Measurements from ENCODE around the gene ZNF48.
A peak's percentile ranks its signal among the peaks of the same experiment; 100 is the strongest.

The ZNF48 gene

GRCh38 chr16:30358990-30359870 is 36.0 kb upstream of the ZNF48 start:
- DNase-seq (ENCODE audit: low spot score): no peak

- no peak for DNase-seq (ENCODE audit: low spot score)
Measured at GRCh38 chr16:30359871-30360170, 35.4 kb upstream of the ZNF48 start.

- no peak for DNase-seq (ENCODE audit: low spot score)
Measured at GRCh38 chr16:30361180-30361579, 34.0 kb upstream of the ZNF48 start.

- no peak for DNase-seq (ENCODE audit: low spot score)
Measured at GRCh38 chr16:30365200-30365599, 30.0 kb upstream of the ZNF48 start.

- no peak for DNase-seq (ENCODE audit: low spot score)
Measured at GRCh38 chr16:30366511-30366910, 28.7 kb upstream of the ZNF48 start.

GRCh38 chr16:30367349-30368009 is 27.7 kb upstream of the ZNF48 start:
- no peak for DNase-seq (ENCODE audit: low spot score)

GRCh38 chr16:30368122-30368791 is 27.0 kb upstream of the ZNF48 start:
- peak; percentile 77 for DNase-seq (ENCODE audit: low spot score)

GRCh38 chr16:30368792-30369090 is 26.5 kb upstream of the ZNF48 start:
- peak; percentile 1 for DNase-seq (ENCODE audit: low spot score)

GRCh38 chr16:30369091-30369937 is 25.9 kb upstream of the ZNF48 start:
- DNase-seq (ENCODE audit: low spot score): peak; percentile 9

GRCh38 chr16:30369938-30370455 is 25.2 kb upstream of the ZNF48 start:
- no peak for DNase-seq (ENCODE audit: low spot score)

GRCh38 chr16:30370456-30371247 is 24.6 kb upstream of the ZNF48 start, which contains the start of gene TBC1D10B:
TBC1D10B (minus strand) TSS chr16:30370494; CDS start chr16:30370183, 311 bp downstream.
- peak; percentile 100 for DNase-seq (ENCODE audit: low spot score)

GRCh38 chr16:30371248-30371816 is 23.9 kb upstream of the ZNF48 start:
- DNase-seq (ENCODE audit: low spot score): no peak

- DNase-seq (ENCODE audit: low spot score): no peak
Measured at GRCh38 chr16:30372038-30372712, 23.0 kb upstream of the ZNF48 start.

GRCh38 chr16:30372725-30373124 is 22.5 kb upstream of the ZNF48 start:
- no peak for DNase-seq (ENCODE audit: low spot score)

- DNase-seq (ENCODE audit: low spot score): no peak
Measured at GRCh38 chr16:30374538-30374937, 20.7 kb upstream of the ZNF48 start, which contains the start of gene MYL11. MYL11 (plus strand) TSS chr16:30374802; CDS start chr16:30374858, 56 bp downstream.

GRCh38 chr16:30375864-30376263 is 19.4 kb upstream of the ZNF48 start:
- no peak for DNase-seq (ENCODE audit: low spot score)

GRCh38 chr16:30376461-30376902 is 18.7 kb upstream of the ZNF48 start:
- DNase-seq (ENCODE audit: low spot score): no peak

GRCh38 chr16:30377050-30377811 is 18.0 kb upstream of the ZNF48 start:
- no peak for DNase-seq (ENCODE audit: low spot score)

- DNase-seq (ENCODE audit: low spot score): peak; percentile 88
Measured at GRCh38 chr16:30377812-30378235, 17.4 kb upstream of the ZNF48 start.

Measured in kidney tubule cell (primary cell).